WTC11 (cell line): ENCODE results near the gene GRIFIN.

ENCODE experiments used
- FOXJ3 ChIP-seq: sonication (generic); formaldehyde crosslinking; IDR thresholded peaks from 2 replicates; pipeline ENCODE4 v1.9.0; 2021; ENCODE audit warnings: missing genetic modification reagents, mild to moderate bottlenecking, borderline replicate concordance
- HMGA2 ChIP-seq: fragments of 250-450 bp; sonication (Bioruptor Pico); IDR thresholded peaks from 2 replicates; pipeline ENCODE4 v1.4.0; 2021; ENCODE audit warnings: mild to moderate bottlenecking, moderate library complexity
- JUN ChIP-seq: sonication (generic); formaldehyde crosslinking; IDR thresholded peaks from 2 replicates; pipeline ENCODE4 v1.8.0; 2023; ENCODE audit warnings: mild to moderate bottlenecking, missing genetic modification reagents
- SMAD4 ChIP-seq: sonication (generic); formaldehyde crosslinking; IDR thresholded peaks from 2 replicates; pipeline ENCODE4 v1.8.0; 2022; ENCODE audit warnings: mild to moderate bottlenecking, missing genetic modification reagents
- TCF7 ChIP-seq: sonication (generic); formaldehyde crosslinking; IDR thresholded peaks from 2 replicates; pipeline ENCODE4 v1.8.0; 2022; ENCODE audit warnings: mild to moderate bottlenecking, low read depth, missing genetic modification reagents, moderate library complexity
- TF ChIP-seq, protein P1 (sequence below): fragments of 200-600 bp; IDR thresholded peaks from 2 replicates; pipeline ENCODE4 v1.8.0; 2022; ENCODE audit warnings: antibody characterized with exemption
- TF ChIP-seq, protein P2 (sequence below): sonication (generic); formaldehyde crosslinking; conservative IDR thresholded peaks from 2 replicates; pipeline ENCODE4 v1.8.1; 2022; ENCODE audit warnings: mild to moderate bottlenecking, missing genetic modification reagents
- TF ChIP-seq, protein P3 (sequence below): sonication (generic); formaldehyde crosslinking; IDR thresholded peaks from 2 replicates; pipeline ENCODE4 v1.8.0; 2022; ENCODE audit warnings: mild to moderate bottlenecking, missing genetic modification reagents
- TF ChIP-seq, protein P4 (sequence below): sonication (generic); formaldehyde crosslinking; IDR thresholded peaks from 2 replicates; pipeline ENCODE4 v1.8.1; 2022; ENCODE audit warnings: missing genetic modification reagents, borderline replicate concordance

- TF ChIP-seq, protein P1, sequence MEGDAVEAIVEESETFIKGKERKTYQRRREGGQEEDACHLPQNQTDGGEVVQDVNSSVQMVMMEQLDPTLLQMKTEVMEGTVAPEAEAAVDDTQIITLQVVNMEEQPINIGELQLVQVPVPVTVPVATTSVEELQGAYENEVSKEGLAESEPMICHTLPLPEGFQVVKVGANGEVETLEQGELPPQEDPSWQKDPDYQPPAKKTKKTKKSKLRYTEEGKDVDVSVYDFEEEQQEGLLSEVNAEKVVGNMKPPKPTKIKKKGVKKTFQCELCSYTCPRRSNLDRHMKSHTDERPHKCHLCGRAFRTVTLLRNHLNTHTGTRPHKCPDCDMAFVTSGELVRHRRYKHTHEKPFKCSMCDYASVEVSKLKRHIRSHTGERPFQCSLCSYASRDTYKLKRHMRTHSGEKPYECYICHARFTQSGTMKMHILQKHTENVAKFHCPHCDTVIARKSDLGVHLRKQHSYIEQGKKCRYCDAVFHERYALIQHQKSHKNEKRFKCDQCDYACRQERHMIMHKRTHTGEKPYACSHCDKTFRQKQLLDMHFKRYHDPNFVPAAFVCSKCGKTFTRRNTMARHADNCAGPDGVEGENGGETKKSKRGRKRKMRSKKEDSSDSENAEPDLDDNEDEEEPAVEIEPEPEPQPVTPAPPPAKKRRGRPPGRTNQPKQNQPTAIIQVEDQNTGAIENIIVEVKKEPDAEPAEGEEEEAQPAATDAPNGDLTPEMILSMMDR: no peak
- TF ChIP-seq, protein P2, sequence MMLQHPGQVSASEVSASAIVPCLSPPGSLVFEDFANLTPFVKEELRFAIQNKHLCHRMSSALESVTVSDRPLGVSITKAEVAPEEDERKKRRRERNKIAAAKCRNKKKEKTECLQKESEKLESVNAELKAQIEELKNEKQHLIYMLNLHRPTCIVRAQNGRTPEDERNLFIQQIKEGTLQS (CRISPR knock-in tag): no peak
- TF ChIP-seq JUN (CRISPR knock-in tag) (no peak), FOXJ3 (CRISPR knock-in tag) (no peak), TCF7 (CRISPR knock-in tag) (no peak), SMAD4 (CRISPR knock-in tag) (no peak), HMGA2 (CRISPR knock-in tag) (no peak)
- TF ChIP-seq, protein P3, sequence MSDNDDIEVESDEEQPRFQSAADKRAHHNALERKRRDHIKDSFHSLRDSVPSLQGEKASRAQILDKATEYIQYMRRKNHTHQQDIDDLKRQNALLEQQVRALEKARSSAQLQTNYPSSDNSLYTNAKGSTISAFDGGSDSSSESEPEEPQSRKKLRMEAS (CRISPR knock-in tag): no peak
- TF ChIP-seq, protein P4, sequence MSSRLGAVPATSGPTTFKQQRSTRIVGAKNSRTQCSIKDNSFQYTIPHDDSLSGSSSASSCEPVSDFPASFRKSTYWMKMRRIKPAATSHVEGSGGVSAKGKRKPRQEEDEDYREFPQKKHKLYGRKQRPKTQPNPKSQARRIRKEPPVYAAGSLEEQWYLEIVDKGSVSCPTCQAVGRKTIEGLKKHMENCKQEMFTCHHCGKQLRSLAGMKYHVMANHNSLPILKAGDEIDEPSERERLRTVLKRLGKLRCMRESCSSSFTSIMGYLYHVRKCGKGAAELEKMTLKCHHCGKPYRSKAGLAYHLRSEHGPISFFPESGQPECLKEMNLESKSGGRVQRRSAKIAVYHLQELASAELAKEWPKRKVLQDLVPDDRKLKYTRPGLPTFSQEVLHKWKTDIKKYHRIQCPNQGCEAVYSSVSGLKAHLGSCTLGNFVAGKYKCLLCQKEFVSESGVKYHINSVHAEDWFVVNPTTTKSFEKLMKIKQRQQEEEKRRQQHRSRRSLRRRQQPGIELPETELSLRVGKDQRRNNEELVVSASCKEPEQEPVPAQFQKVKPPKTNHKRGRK (CRISPR knock-in tag): no peak
Observed at GRCh38 chr7:2510130-2510776, 34.1 kb upstream of the GRIFIN start.
